OCI-LY7 (cell line): ENCODE results near the gene CA5B.

Experiments
- EZH2phosphoT487 ChIP-seq: fragments of 200-600 bp; sonication (generic); IDR thresholded peaks from 2 replicates; pipeline ENCODE4 v1.6.1; 2018; ENCODE audit warnings: low read depth, borderline replicate concordance, mild to moderate bottlenecking, mixed run types, antibody characterized with exemption, low read length, moderate library complexity, mixed read lengths
- TF ChIP-seq, protein P1 (sequence below): fragments of 200-600 bp; sonication (generic); conservative IDR thresholded peaks from 2 replicates; pipeline ENCODE4 v1.5.1; 2014; ENCODE audit warnings: mild to moderate bottlenecking, antibody characterized with exemption, low read length, moderate library complexity, mixed read lengths

GRCh38 chrX:15825936-15826335, 87.9 kb downstream of the CA5B start:
- TF ChIP-seq, protein P1, sequence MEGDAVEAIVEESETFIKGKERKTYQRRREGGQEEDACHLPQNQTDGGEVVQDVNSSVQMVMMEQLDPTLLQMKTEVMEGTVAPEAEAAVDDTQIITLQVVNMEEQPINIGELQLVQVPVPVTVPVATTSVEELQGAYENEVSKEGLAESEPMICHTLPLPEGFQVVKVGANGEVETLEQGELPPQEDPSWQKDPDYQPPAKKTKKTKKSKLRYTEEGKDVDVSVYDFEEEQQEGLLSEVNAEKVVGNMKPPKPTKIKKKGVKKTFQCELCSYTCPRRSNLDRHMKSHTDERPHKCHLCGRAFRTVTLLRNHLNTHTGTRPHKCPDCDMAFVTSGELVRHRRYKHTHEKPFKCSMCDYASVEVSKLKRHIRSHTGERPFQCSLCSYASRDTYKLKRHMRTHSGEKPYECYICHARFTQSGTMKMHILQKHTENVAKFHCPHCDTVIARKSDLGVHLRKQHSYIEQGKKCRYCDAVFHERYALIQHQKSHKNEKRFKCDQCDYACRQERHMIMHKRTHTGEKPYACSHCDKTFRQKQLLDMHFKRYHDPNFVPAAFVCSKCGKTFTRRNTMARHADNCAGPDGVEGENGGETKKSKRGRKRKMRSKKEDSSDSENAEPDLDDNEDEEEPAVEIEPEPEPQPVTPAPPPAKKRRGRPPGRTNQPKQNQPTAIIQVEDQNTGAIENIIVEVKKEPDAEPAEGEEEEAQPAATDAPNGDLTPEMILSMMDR, result no peak
- TF ChIP-seq EZH2phosphoT487, result no peak
